ENCODE measurements around the gene KIF18A.

KIF18A gene

DNA sequence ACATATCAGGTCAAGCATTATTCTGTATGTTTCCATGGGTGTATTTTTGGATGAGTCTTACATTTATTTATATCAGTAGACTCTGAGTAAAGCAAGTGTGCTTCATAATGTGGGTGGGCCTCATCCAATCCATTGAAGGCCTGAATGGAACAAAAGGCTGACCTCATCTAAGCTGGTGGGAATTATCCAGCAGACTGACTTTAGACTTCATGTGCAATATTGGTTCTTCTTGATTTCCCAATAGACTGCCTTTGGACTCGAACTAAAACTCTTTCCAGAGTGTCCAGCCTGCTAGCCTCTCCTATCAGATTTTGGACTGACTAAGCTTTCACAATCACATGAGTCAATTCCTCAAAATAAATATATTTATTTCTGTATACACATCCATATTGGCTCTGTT is 116.2 kb downstream of the KIF18A start:
- FAIRE-seq, result no peak

DNA sequence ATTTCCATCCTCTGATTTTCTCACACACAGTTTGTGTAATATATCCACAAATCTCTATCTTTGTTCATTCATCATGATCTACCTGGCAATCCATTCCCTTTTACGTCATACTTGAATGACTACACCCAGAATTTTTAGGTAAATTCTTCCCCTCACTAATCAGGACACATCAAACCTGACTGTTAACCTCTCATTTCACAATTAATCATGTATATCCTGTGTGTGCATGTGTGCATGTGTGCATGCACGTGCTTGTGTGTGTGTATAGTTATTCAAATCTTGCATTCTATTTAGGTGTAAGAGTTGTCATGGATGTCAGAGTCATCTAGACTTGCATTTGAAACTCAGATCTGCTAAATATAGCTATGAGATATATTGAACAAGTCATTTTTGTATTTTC is 130.4 kb downstream of the KIF18A start:
- DNase-seq (ENCODE audit: insufficient read length, low spot score) (no peak), FAIRE-seq (no peak)
- TF ChIP-seq, protein P1, sequence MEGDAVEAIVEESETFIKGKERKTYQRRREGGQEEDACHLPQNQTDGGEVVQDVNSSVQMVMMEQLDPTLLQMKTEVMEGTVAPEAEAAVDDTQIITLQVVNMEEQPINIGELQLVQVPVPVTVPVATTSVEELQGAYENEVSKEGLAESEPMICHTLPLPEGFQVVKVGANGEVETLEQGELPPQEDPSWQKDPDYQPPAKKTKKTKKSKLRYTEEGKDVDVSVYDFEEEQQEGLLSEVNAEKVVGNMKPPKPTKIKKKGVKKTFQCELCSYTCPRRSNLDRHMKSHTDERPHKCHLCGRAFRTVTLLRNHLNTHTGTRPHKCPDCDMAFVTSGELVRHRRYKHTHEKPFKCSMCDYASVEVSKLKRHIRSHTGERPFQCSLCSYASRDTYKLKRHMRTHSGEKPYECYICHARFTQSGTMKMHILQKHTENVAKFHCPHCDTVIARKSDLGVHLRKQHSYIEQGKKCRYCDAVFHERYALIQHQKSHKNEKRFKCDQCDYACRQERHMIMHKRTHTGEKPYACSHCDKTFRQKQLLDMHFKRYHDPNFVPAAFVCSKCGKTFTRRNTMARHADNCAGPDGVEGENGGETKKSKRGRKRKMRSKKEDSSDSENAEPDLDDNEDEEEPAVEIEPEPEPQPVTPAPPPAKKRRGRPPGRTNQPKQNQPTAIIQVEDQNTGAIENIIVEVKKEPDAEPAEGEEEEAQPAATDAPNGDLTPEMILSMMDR (IDR thresholded peaks at IDR 0.05; ENCODE audit: insufficient read depth, missing control alignments), result no peak

More for the DNA sequence above, 116.2 kb downstream of the KIF18A start:
- TF ChIP-seq, protein P1 (IDR thresholded peaks at IDR 0.05; ENCODE audit: insufficient read depth, missing control alignments), result no peak
- no peak for DNase-seq (ENCODE audit: insufficient read length, low spot score)

DNA sequence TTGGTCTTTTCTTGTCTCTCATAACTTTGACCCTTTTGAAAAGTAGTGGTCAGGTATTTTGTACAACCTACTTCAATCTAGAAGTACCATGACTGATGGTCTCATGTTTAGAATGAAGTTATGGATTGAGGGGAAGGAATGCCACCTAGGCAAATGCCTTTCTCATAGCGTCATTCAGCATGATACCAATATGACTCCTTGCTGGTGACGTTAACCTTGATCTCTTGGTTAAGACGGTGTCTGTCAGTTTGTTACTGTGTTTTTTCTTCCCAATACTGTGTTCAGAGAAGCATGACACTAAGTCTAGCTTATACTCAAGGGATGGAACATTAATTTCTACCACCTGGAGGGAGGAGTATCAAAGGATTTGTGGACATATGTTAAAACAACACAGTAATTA is 130.9 kb downstream of the KIF18A start:
- FAIRE-seq, result peak; percentile 32
- TF ChIP-seq, protein P1 (IDR thresholded peaks at IDR 0.05; ENCODE audit: insufficient read depth, missing control alignments), result no peak
- no peak for DNase-seq (ENCODE audit: insufficient read length, low spot score)

DNA sequence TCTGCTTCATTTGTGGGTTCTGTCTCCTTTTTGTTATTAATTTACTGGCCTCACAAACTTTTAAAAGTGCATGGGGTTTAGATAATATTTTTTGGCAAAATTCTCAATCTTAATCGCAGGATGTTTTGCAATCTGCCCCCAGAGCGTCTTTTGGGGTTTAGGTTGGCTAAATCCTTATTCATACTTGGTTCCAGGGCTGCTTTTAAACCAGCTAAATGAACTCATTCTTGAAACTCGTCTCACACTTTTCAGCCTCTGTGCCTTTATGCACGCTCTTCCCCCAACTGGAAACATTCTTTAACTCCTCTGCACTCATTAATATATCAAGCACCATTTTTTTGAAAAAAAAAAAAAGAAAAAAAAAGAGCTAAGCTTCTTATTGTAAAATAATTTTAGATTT is 131.7 kb downstream of the KIF18A start:
- no peak for FAIRE-seq
- TF ChIP-seq, protein P1 (IDR thresholded peaks at IDR 0.05; ENCODE audit: insufficient read depth, missing control alignments), result no peak
- DNase-seq (ENCODE audit: insufficient read length, low spot score), result no peak

DNA sequence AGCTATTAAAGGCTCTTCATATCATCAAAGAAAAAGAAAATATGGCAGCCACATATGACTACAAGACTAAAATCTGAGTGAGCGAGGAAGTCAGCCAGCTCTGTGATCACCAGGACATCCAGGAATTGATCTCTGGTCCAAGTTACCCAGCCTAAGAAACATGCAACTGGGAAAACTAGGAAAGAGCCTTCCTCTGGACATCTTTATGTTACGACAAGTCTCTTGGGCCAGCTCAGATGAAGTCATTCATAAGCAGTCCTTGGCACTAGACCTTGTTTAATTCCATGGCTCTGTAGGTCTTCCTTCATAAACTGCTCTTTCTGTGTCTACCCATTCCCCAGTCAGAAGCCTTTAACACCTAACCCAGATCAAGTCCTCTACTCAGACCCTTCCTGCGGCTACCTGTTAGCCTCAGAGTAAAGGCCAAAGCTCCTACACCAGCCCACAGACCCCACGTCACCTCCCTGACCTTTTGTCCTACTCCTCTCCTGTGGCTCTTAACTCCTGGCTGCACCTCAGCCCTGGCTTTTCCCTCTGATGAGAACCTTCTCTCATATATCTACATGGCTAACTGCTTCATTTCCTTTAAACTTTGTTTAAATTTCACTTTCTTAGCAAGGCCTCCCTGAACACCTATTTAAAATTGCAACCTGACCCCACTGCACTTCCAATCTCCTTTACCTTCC is 134.0 kb downstream of the KIF18A start:
- no peak for FAIRE-seq
- no peak for DNase-seq (ENCODE audit: insufficient read length, low spot score)
- TF ChIP-seq, protein P1 (IDR thresholded peaks at IDR 0.05; ENCODE audit: insufficient read depth, missing control alignments), result no peak

DNA sequence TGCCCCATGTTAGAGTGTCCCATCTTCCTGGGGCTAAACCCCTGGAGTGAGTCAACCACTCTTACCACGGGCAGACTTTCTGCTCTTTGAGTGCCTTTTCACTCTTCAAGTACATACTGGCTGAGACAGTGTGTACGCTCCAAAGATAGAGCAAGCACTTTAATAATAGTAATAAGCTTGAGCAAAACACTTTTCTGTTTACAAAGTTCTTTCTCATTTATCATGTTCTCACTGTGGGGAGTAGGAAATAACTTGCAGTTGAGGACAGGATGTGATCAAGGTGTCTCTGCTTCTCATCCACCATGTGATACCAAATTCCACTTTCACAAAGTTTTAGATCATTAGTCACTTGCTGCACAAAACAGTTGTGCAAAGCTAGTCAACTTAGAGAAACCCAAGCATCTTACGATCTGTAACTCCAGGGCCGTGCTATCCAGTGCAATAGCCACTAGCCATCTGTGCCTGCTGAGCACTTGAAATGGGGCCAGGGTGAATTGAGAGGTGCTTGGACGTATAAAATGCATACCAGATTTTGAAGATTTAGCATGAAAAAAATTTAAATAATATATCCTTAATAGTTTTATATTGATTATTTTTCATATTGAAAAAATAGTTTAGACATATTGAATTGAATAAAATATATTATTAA is 135.3 kb downstream of the KIF18A start:
- TF ChIP-seq, protein P1 (IDR thresholded peaks at IDR 0.05; ENCODE audit: insufficient read depth, missing control alignments), result no peak
- DNase-seq (ENCODE audit: insufficient read length, low spot score), result no peak
- no peak for FAIRE-seq

DNA sequence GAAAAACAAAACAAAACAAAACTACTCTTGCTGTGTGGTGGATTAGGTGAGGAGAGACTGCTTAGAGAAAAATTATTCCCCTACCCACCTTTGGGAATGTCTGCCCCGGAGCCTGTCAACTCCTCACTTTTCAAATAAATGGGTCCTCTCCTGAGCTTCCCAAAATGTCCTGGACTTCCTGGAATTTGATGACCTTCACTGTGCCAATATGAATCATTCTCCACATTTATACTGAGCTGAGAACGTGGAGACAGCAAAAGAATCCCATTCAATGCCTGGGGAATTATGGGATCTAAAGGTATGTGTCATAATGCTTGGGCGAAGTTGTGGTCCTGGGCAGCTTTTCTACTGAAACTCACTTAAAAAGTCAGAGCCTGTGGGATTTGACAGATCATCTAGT is 136.8 kb downstream of the KIF18A start:
- no peak for FAIRE-seq
- no peak for DNase-seq (ENCODE audit: insufficient read length, low spot score)
- TF ChIP-seq, protein P1 (IDR thresholded peaks at IDR 0.05; ENCODE audit: insufficient read depth, missing control alignments), result no peak

All from D721Med (cell line).